ENCODE results near the gene PRODH2. TPM values are rescaled to one million over a fixed set of nuclear protein-coding genes. Genes with fewer than 3 reads are reported as not detected.

Gene PRODH2
- polyA plus RNA-seq, 2 of the 4 experiments (the other 2 are of a cell fraction) = 0.92 to 1.0 TPM

GRCh38 chr19:35822579-35822978 lies 9.9 kb upstream of the PRODH2 start:
- ChIA-PET POLR2A (interaction anchor here (0.6 kb wide), 1 partner anchor 23 kb away, joined by 4 read pairs; no protein-coding TSS in a partner anchor), CTCF (interaction anchor here (0.9 to 1.5 kb wide), 4 partner anchors 12 to 109 kb away, joined by 3 to 5 read pairs (median 4); no protein-coding TSS in a partner anchor)
- Histone ChIP-seq H3K4me2 (no peak overlapping the region), H3K4me3 (no peak overlapping the region), H3K4me1 (no peaks in the 10 kb centered on the region), H3K27ac (no peak overlapping the region), H3K9me3 (no peaks in the 10 kb centered on the region)
- no peak for FAIRE-seq
- WGBS (ENCODE audit: missing lambda C conversion rate) = 34% methylated on average over 3 of the region's 3 CpGs
- peak; percentile 48 to 60; a peak in 4 of 6 replicates for ATAC-seq
- no peak for TF ChIP-seq ZC3H11A (IDR thresholded peaks at IDR 0.05)
- TF ChIP-seq SMC3 (IDR thresholded peaks at IDR 0.05) = no peak
- no peak for TF ChIP-seq HOXA7 (CRISPR knock-in tag; IDR thresholded peaks at IDR 0.05)
- TF ChIP-seq PBX3 (IDR thresholded peaks at IDR 0.05) = no peak
- TF ChIP-seq HMGXB4 (CRISPR knock-in tag; IDR thresholded peaks at IDR 0.05; ENCODE audit: borderline replicate concordance) = no peak
- TF ChIP-seq REST (IDR thresholded peaks at IDR 0.05) = no peak
- no peak for TF ChIP-seq CHD4 (IDR thresholded peaks at IDR 0.05; ENCODE audit: borderline replicate concordance)
- DNase-seq (ENCODE audit: low read depth in 1 of 2, low spot score in 1 of 2) = peak in 1 of 2 experiments; percentile 29

- DNase-seq (ENCODE audit: low read depth in 1 of 2, low spot score in 1 of 2) (no peak), FAIRE-seq (no peak), ATAC-seq (no peak)
- no peaks in the 10 kb centered on the region for H3K4me1 ChIP-seq
- no peak overlapping the region for H3K27ac ChIP-seq
- no peak overlapping the region for H3K4me3 ChIP-seq
- ChIA-PET POLR2A (interaction anchor here (0.6 kb wide), 1 partner anchor 12 kb away, joined by 3 read pairs; no protein-coding TSS in a partner anchor), CTCF (interaction anchor here (1.1 to 2.7 kb wide), 5 partner anchors 10 to 114 kb away, joined by 3 to 16 read pairs (median 5); no protein-coding TSS in a partner anchor)
- no peak for TF ChIP-seq EHMT2 (IDR thresholded peaks at IDR 0.05; ENCODE audit: low read depth)
- TF ChIP-seq EHF (CRISPR knock-in tag; IDR thresholded peaks at IDR 0.05) = no peak
- no peak for TF ChIP-seq JUNB (IDR thresholded peaks at IDR 0.05)
- no peak for TF ChIP-seq ZNF302 (CRISPR knock-in tag; IDR thresholded peaks at IDR 0.05)
- H3K9me3 ChIP-seq = no peaks in the 10 kb centered on the region
- WGBS (ENCODE audit: missing lambda C conversion rate) = 3% methylated on average over 3 of the region's 3 CpGs
- H3K4me2 ChIP-seq = no peak overlapping the region
These were observed 5.8 kb upstream of the PRODH2 start for GRCh38 chr19:35818445-35818844.

GRCh38 chr19:35816846-35817245 lies 4.2 kb upstream of the PRODH2 start:
- DNase-seq (ENCODE audit: low read depth in 1 of 2, low spot score in 1 of 2) = no peak
- ChIA-PET POLR2A (interaction anchor here (0.5 kb wide), 1 partner anchor 60 kb away, joined by 4 read pairs; no protein-coding TSS in a partner anchor), CTCF (interaction anchor here (0.6 to 1.3 kb wide), 6 partner anchors 13 to 162 kb away, joined by 3 to 4 read pairs (median 3); no protein-coding TSS in a partner anchor)
- whole genome bisulfite sequencing (ENCODE audit: missing lambda C conversion rate) = 77% methylated on average over 9 of the region's 9 CpGs
- Histone ChIP-seq H3K27ac (no peak overlapping the region), H3K9me3 (no peaks in the 10 kb centered on the region), H3K4me3 (no peak overlapping the region), H3K4me2 (no peak overlapping the region), H3K4me1 (peaks cover 10% of the 10 kb centered on the region)
- FAIRE-seq = no peak
- no peak for ATAC-seq
- TF ChIP-seq MYC (IDR thresholded peaks at IDR 0.05; ENCODE audit: borderline replicate concordance, low read length) (no peak), ZSCAN20 (CRISPR knock-in tag; IDR thresholded peaks at IDR 0.05) (no peak), PHF8 (IDR thresholded peaks at IDR 0.05; ENCODE audit: borderline replicate concordance, low read depth) (no peak)

Data from A549 (cell line).